Measurements from ENCODE around the gene SLC23A2. TPM values are rescaled to one million over a fixed set of nuclear protein-coding genes. Genes with fewer than 3 reads are reported as not detected.
A peak's percentile ranks its signal among the peaks of the same experiment; 100 is the strongest.

Gene SLC23A2
- total RNA-seq, 2 experiments from 2014 or later, result 16.7 to 17.6 TPM

GRCh38 chr20:4896971-4897497, 104.3 kb downstream of the SLC23A2 start:
- ChIA-PET CTCF (interaction anchor here (1.4 to 1.9 kb wide), 2 partner anchors 11 to 58 kb away, joined by 4 to 7 read pairs; no protein-coding TSS in a partner anchor), POLR2A (no interaction called here)
- no peak overlapping the region for H3K27ac Mint-ChIP-seq
- ATAC-seq (peak; percentile 57), DNase-seq (peak; percentile 46)
- intact Hi-C loops (cut with DNase I, micrococcal nuclease), result no loop called here
- H3K4me3 Mint-ChIP-seq, result no peak overlapping the region
- H3K27me3 Mint-ChIP-seq, result no peaks in the 10 kb centered on the region
- peaks cover 12% of the 10 kb centered on the region for H3K36me3 Mint-ChIP-seq (ENCODE audit: low read depth)
- H3K9me3 Mint-ChIP-seq (ENCODE audit: low read depth), result no peaks in the 10 kb centered on the region
- H3K4me1 Mint-ChIP-seq, result no peaks in the 10 kb centered on the region

GRCh38 chr20:4896119-4896702, 105.1 kb downstream of the SLC23A2 start:
- Mint-ChIP-seq H3K9me3 (ENCODE audit: low read depth) (no peaks in the 10 kb centered on the region), H3K4me3 (no peak overlapping the region), H3K27me3 (no peaks in the 10 kb centered on the region), H3K4me1 (no peaks in the 10 kb centered on the region), H3K36me3 (ENCODE audit: low read depth) (peaks cover 8% of the 10 kb centered on the region), H3K27ac (no peak overlapping the region)
- POLR2A ChIA-PET, result no interaction called here
- DNase-seq (no peak), ATAC-seq (no peak)
- CTCF ChIA-PET, result interaction anchor here (1.4 kb wide), 1 partner anchor 11 kb away, joined by 4 read pairs; no protein-coding TSS in a partner anchor
- intact Hi-C loops (cut with DNase I, micrococcal nuclease), result no loop called here

GRCh38 chr20:4894981-4895381, 106.3 kb downstream of the SLC23A2 start:
- Mint-ChIP-seq H3K27me3 (no peaks in the 10 kb centered on the region), H3K4me1 (no peaks in the 10 kb centered on the region), H3K36me3 (ENCODE audit: low read depth) (peaks cover 4% of the 10 kb centered on the region), H3K4me3 (no peak overlapping the region), H3K9me3 (ENCODE audit: low read depth) (no peaks in the 10 kb centered on the region), H3K27ac (peak overlapping the region; percentile 28)
- ChIA-PET CTCF (no interaction called here), POLR2A (no interaction called here)
- DNase-seq, result no peak
- no peak for ATAC-seq
- intact Hi-C loops (cut with DNase I, micrococcal nuclease), result no loop called here

GRCh38 chr20:4894409-4894808, 106.9 kb downstream of the SLC23A2 start:
- peaks cover 4% of the 10 kb centered on the region for H3K36me3 Mint-ChIP-seq (ENCODE audit: low read depth)
- DNase-seq (no peak), ATAC-seq (no peak)
- no peak overlapping the region for H3K27ac Mint-ChIP-seq
- no peak overlapping the region for H3K4me3 Mint-ChIP-seq
- no peaks in the 10 kb centered on the region for H3K4me1 Mint-ChIP-seq
- intact Hi-C loops (cut with DNase I, micrococcal nuclease), result no loop called here
- CTCF ChIA-PET, result interaction anchor here (0.5 kb wide), 1 partner anchor 301 kb away, joined by 3 read pairs; no protein-coding TSS in a partner anchor
- no peaks in the 10 kb centered on the region for H3K27me3 Mint-ChIP-seq
- no peaks in the 10 kb centered on the region for H3K9me3 Mint-ChIP-seq (ENCODE audit: low read depth)
- POLR2A ChIA-PET, result no interaction called here

- H3K4me1 Mint-ChIP-seq, result no peaks in the 10 kb centered on the region
- no peaks in the 10 kb centered on the region for H3K27me3 Mint-ChIP-seq
- H3K4me3 Mint-ChIP-seq, result no peak overlapping the region
- DNase-seq, result no peak
- ATAC-seq, result no peak
- no peak overlapping the region for H3K27ac Mint-ChIP-seq
- POLR2A ChIA-PET, result no interaction called here
- intact Hi-C loops (cut with DNase I, micrococcal nuclease), result no loop called here
- peaks cover 4% of the 10 kb centered on the region for H3K36me3 Mint-ChIP-seq (ENCODE audit: low read depth)
- CTCF ChIA-PET, result interaction anchor here (0.5 to 1.2 kb wide), 2 partner anchors 42 to 301 kb away, joined by 3 read pairs; no protein-coding TSS in a partner anchor
- H3K9me3 Mint-ChIP-seq (ENCODE audit: low read depth), result no peaks in the 10 kb centered on the region
These were observed 107.6 kb downstream of the SLC23A2 start for GRCh38 chr20:4893709-4894108.

GRCh38 chr20:4891997-4892396, 109.3 kb downstream of the SLC23A2 start:
- Mint-ChIP-seq H3K27ac (no peak overlapping the region), H3K9me3 (ENCODE audit: low read depth) (no peaks in the 10 kb centered on the region), H3K36me3 (ENCODE audit: low read depth) (no peaks in the 10 kb centered on the region), H3K4me3 (no peak overlapping the region), H3K4me1 (no peaks in the 10 kb centered on the region), H3K27me3 (no peaks in the 10 kb centered on the region)
- POLR2A ChIA-PET, result no interaction called here
- intact Hi-C loops (cut with DNase I, micrococcal nuclease), result no loop called here
- DNase-seq (no peak), ATAC-seq (no peak)
- CTCF ChIA-PET, result interaction anchor here (0.6 kb wide), 1 partner anchor 170 kb away, joined by 3 read pairs; the partner anchor contains the start of gene PRND

- Mint-ChIP-seq H3K27ac (no peak overlapping the region), H3K27me3 (no peaks in the 10 kb centered on the region), H3K9me3 (ENCODE audit: low read depth) (no peaks in the 10 kb centered on the region), H3K4me3 (no peak overlapping the region), H3K36me3 (ENCODE audit: low read depth) (no peaks in the 10 kb centered on the region), H3K4me1 (no peaks in the 10 kb centered on the region)
- no peak for DNase-seq
- POLR2A ChIA-PET, result no interaction called here
- intact Hi-C loops (cut with DNase I, micrococcal nuclease), result no loop called here
- CTCF ChIA-PET, result interaction anchor here (1.1 kb wide), 1 partner anchor 8 kb away, joined by 4 read pairs; no protein-coding TSS in a partner anchor
- no peak for ATAC-seq
These were observed 110.0 kb downstream of the SLC23A2 start for GRCh38 chr20:4891190-4891763.

- CTCF ChIA-PET, result no interaction called here
- POLR2A ChIA-PET, result no interaction called here
- Mint-ChIP-seq H3K27ac (no peak overlapping the region), H3K4me3 (no peak overlapping the region), H3K9me3 (ENCODE audit: low read depth) (no peaks in the 10 kb centered on the region), H3K27me3 (no peaks in the 10 kb centered on the region), H3K36me3 (ENCODE audit: low read depth) (peaks cover under 1% of the 10 kb centered on the region), H3K4me1 (no peaks in the 10 kb centered on the region)
- intact Hi-C loops (cut with DNase I, micrococcal nuclease), result no loop called here
- ATAC-seq, result no peak
- no peak for DNase-seq
These were observed 111.9 kb downstream of the SLC23A2 start for GRCh38 chr20:4889446-4889845.

- intact Hi-C loops (cut with DNase I, micrococcal nuclease), result no loop called here
- ChIA-PET POLR2A (no interaction called here), CTCF (interaction anchor here (0.6 to 1.7 kb wide), 2 partner anchors 126 to 839 kb away, joined by 3 to 5 read pairs; no protein-coding TSS in a partner anchor)
These were observed 113.7 kb downstream of the SLC23A2 start for GRCh38 chr20:4887586-4887985.

GRCh38 chr20:4886771-4887527, 114.4 kb downstream of the SLC23A2 start:
- ATAC-seq, result no peak
- no peaks in the 10 kb centered on the region for H3K27me3 Mint-ChIP-seq
- POLR2A ChIA-PET, result no interaction called here
- H3K4me1 Mint-ChIP-seq, result no peaks in the 10 kb centered on the region
- H3K36me3 Mint-ChIP-seq (ENCODE audit: low read depth), result peaks cover 10% of the 10 kb centered on the region
- DNase-seq, result no peak
- no peaks in the 10 kb centered on the region for H3K9me3 Mint-ChIP-seq (ENCODE audit: low read depth)
- no peak overlapping the region for H3K4me3 Mint-ChIP-seq
- CTCF ChIA-PET, result no interaction called here
- intact Hi-C loops (cut with DNase I, micrococcal nuclease), result no loop called here
- no peak overlapping the region for H3K27ac Mint-ChIP-seq

More at GRCh38 chr20:4887586-4887985, 113.7 kb downstream of the SLC23A2 start:
- H3K27ac Mint-ChIP-seq, result no peak overlapping the region
- DNase-seq (no peak), ATAC-seq (no peak)
- no peaks in the 10 kb centered on the region for H3K9me3 Mint-ChIP-seq (ENCODE audit: low read depth)
- peaks cover 10% of the 10 kb centered on the region for H3K36me3 Mint-ChIP-seq (ENCODE audit: low read depth)
- no peaks in the 10 kb centered on the region for H3K27me3 Mint-ChIP-seq
- no peak overlapping the region for H3K4me3 Mint-ChIP-seq
- no peaks in the 10 kb centered on the region for H3K4me1 Mint-ChIP-seq

GRCh38 chr20:4885877-4886276, 115.4 kb downstream of the SLC23A2 start:
- H3K27ac Mint-ChIP-seq, result no peak overlapping the region
- CTCF ChIA-PET, result interaction anchor here (1.1 kb wide), 1 partner anchor 70 kb away, joined by 4 read pairs; no protein-coding TSS in a partner anchor
- intact Hi-C loops (cut with DNase I, micrococcal nuclease), result no loop called here
- no peaks in the 10 kb centered on the region for H3K27me3 Mint-ChIP-seq
- ATAC-seq (no peak), DNase-seq (no peak)
- H3K36me3 Mint-ChIP-seq (ENCODE audit: low read depth), result peaks cover 13% of the 10 kb centered on the region
- POLR2A ChIA-PET, result no interaction called here
- no peak overlapping the region for H3K4me3 Mint-ChIP-seq
- no peaks in the 10 kb centered on the region for H3K9me3 Mint-ChIP-seq (ENCODE audit: low read depth)
- H3K4me1 Mint-ChIP-seq, result no peaks in the 10 kb centered on the region

Data from activated CD4-positive, alpha-beta T cell treated with anti-CD3 and anti-CD28 coated beads for 36 hours (primary cell).